ENCODE measurements around the gene NAMPT.

Gene NAMPT

DNA sequence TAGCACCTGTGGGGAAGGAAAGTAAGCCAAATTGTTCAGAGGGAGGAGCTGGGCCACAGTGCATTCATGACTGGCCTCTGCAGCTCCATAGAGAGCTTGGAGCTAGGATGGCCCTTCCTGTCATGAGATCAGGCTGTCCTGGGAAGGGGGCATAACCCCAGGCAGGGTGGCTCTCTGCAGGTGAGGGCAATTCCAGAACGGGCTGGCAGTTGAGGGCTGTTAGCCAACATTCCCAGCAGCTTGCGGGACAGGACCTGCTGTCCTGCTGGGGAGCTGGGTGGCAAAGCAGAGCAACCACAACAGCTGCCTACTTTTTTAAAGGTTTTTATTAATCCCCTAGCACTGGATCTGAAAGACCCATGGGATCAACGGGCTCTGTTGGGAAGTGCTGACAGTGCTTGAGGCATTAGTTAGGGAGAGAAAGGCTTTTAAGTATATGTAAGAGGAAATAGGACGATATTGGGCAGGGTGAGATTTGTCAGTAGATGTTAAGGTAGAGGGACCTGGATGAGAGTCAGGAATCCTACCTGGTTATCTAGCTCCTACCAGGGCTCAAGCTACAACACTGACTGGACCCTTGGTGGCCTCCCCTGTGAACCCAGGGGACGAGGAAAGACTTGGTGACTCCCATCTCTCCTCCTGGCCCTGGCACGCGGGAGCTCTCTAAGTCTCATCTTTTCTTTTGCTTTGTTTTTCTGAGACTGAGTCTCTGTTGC, 77.8 kb downstream of the NAMPT start:
- Mint-ChIP-seq H3K27me3 (peaks cover 53% of the 10 kb centered on the region), H3K27ac (ENCODE audit: low read depth) (no peak overlapping the region), H3K9me3 (no peaks in the 10 kb centered on the region), H3K4me3 (no peak overlapping the region), H3K4me1 (no peaks in the 10 kb centered on the region), H3K36me3 (ENCODE audit: insufficient read depth) (no peaks in the 10 kb centered on the region)
- DNase-seq (ENCODE audit: low spot score in 2 of 2) (no peak), ATAC-seq (replicated peaks; ENCODE audit: extremely low read depth, poor library complexity, severe bottlenecking) (no peak)

DNA sequence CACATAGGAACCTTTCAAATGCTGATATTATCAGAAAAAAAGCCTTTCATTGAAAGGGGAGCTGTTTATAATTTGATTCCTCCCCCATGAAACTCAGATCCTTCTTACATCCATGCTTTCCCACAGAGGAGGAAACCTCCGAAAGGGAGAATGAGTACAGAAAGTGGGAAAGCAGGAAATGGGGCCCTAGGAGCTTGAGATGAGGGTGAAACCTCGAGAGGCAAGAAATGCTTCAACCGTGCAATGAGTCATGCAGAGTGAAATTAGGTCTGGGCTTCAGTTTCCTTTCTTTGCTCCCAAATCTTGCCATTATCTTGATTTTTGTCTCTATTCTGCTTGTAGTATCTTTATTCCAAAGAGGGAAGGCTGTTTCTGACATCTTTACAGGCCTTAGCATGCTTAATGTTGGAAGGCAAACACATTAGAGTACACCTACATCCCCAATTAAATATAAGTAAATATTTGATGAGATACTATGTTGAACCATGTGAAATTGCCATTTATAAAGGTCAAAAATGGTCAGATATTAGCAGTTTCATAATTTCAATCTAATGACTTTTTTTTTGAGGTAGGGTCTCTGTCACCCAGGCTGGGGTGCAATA, 79.1 kb downstream of the NAMPT start:
- Mint-ChIP-seq H3K27ac (ENCODE audit: low read depth) (no peak overlapping the region), H3K9me3 (no peaks in the 10 kb centered on the region), H3K4me1 (no peaks in the 10 kb centered on the region), H3K4me3 (no peak overlapping the region), H3K36me3 (ENCODE audit: insufficient read depth) (no peaks in the 10 kb centered on the region), H3K27me3 (peaks cover 56% of the 10 kb centered on the region)
- DNase-seq (ENCODE audit: low spot score in 2 of 2), result no peak
- ATAC-seq (replicated peaks; ENCODE audit: extremely low read depth, poor library complexity, severe bottlenecking), result no peak

DNA sequence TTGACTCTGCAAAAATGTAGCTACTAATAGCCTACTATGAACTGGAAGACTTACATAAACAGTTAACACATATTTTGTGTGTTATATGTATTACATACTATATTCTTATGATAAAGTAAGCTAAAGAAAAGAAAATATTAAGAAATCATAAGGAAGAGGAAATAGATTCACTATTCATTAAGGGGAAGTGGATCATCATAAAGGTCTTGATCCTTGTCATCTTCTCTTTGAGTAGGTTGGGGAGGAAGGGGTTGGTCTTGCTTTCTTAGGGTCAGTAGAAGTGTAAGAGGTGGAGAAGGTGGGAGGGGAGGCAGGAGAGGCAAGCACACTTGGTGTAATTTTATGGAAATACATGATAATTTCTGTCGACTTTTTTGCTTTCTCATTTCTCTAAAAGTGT, 81.3 kb downstream of the NAMPT start:
- H3K36me3 Mint-ChIP-seq (ENCODE audit: insufficient read depth), result no peaks in the 10 kb centered on the region
- H3K4me3 Mint-ChIP-seq, result no peak overlapping the region
- DNase-seq (ENCODE audit: low spot score in 2 of 2) (no peak), ATAC-seq (replicated peaks; ENCODE audit: extremely low read depth, poor library complexity, severe bottlenecking) (no peak)
- H3K27me3 Mint-ChIP-seq, result peaks cover 41% of the 10 kb centered on the region
- H3K9me3 Mint-ChIP-seq, result no peaks in the 10 kb centered on the region
- H3K4me1 Mint-ChIP-seq, result no peaks in the 10 kb centered on the region
- H3K27ac Mint-ChIP-seq (ENCODE audit: low read depth), result no peak overlapping the region

DNA sequence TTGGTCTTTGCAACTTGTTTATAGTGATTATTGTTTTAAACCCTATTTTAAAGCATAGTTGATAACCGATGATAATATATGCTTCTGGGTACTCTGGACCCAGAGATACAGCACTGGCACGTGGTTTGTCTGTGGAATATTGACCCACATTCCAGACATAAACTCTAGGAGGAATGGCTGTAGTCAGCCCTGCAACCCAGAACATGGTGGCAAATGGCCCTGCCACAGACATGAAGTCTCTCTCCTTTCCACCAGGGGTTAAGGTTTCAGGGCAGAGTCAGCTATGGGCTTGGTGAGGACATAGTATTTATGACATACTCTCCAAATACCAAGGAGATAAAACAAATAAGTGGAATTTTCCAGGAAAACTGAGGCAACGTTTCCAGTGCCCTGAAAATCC, 83.6 kb downstream of the NAMPT start:
- DNase-seq (ENCODE audit: low spot score in 2 of 2) (no peak), ATAC-seq (replicated peaks; ENCODE audit: extremely low read depth, poor library complexity, severe bottlenecking) (no peak)
- Mint-ChIP-seq H3K36me3 (ENCODE audit: insufficient read depth) (no peaks in the 10 kb centered on the region), H3K4me1 (no peaks in the 10 kb centered on the region), H3K27ac (ENCODE audit: low read depth) (no peak overlapping the region), H3K9me3 (no peaks in the 10 kb centered on the region), H3K4me3 (no peak overlapping the region), H3K27me3 (peaks cover 21% of the 10 kb centered on the region)

DNA sequence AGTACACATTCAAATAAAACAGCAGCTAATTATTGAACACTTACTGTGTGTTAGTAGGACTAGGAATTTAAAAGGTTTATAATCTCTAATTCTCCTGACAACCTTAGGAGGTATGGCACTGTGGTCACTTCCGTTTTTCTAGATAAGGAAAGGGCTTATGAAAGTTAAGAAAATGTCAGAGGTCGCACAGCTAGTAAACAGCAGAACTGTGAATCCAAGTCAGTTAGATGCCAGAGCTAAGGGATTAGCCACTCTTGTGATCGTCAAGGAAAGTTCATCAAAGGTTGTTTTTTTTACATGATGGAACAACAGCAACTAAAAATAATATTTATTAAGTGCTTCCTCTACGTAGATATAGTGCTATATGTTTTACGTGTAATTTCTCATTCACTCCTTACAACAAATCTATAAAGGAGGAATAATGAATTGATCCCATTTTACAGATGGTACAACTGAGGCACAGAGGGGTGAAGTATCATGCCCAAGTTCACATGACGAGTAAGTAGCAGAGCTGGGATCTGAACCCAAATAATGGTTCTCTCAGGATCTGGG, 84.9 kb downstream of the NAMPT start:
- H3K4me1 Mint-ChIP-seq, result no peaks in the 10 kb centered on the region
- no peak overlapping the region for H3K27ac Mint-ChIP-seq (ENCODE audit: low read depth)
- ATAC-seq (replicated peaks; ENCODE audit: extremely low read depth, poor library complexity, severe bottlenecking), result no peak
- no peaks in the 10 kb centered on the region for H3K9me3 Mint-ChIP-seq
- no peak overlapping the region for H3K4me3 Mint-ChIP-seq
- peaks cover 27% of the 10 kb centered on the region for H3K27me3 Mint-ChIP-seq
- no peak for DNase-seq (ENCODE audit: low spot score in 2 of 2)
- no peaks in the 10 kb centered on the region for H3K36me3 Mint-ChIP-seq (ENCODE audit: insufficient read depth)

DNA sequence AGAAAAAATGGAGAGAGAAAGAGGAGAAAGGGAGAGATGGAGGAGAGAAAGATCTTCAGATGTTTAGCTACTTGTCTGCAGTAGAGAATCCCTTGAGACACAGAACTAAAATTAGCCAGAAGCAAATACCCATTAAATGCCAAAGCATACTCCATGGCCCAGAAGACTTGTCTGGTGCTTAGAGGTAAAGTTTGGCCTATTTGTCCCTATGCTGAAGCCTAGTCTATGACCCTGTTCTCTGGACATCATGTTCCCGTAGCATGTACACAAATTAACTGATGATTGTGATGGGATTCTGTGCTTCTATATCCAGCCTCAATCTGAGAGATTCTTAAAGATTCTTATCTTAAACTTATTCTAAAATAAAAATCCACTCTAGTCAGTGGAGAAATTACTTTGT, 85.8 kb downstream of the NAMPT start:
- DNase-seq (ENCODE audit: low spot score in 2 of 2) (no peak), ATAC-seq (replicated peaks; ENCODE audit: extremely low read depth, poor library complexity, severe bottlenecking) (no peak)
- no peaks in the 10 kb centered on the region for H3K4me1 Mint-ChIP-seq
- H3K27ac Mint-ChIP-seq (ENCODE audit: low read depth), result no peak overlapping the region
- H3K36me3 Mint-ChIP-seq (ENCODE audit: insufficient read depth), result no peaks in the 10 kb centered on the region
- no peak overlapping the region for H3K4me3 Mint-ChIP-seq
- H3K9me3 Mint-ChIP-seq, result no peaks in the 10 kb centered on the region
- H3K27me3 Mint-ChIP-seq, result peaks cover 29% of the 10 kb centered on the region
